Activated CD4-positive, alpha-beta T cell treated with anti-CD3 and anti-CD28 coated beads for 48 hours (primary cell): ENCODE measurements around the gene RNF145.
A peak's percentile ranks its signal among the peaks of the same experiment; 100 is the strongest.
"Not testable (repeated sequence)": the region's sequence is repeated elsewhere in the genome, so short reads cannot be mapped to it uniquely, and the experiment has no call there.

Experiments
- DNase-seq: peaks from one replicate; pipeline ENCODE4 v3.0.0-alpha.2; 2020

The RNF145 gene

GRCh38 chr5:159187719-159188118 lies 21.6 kb downstream of the RNF145 start:
- DNase-seq: no peak

- no peak for DNase-seq
Observed at GRCh38 chr5:159186319-159186718, 23.0 kb downstream of the RNF145 start.

- no peak for DNase-seq
Observed at GRCh38 chr5:159185773-159186172, 23.6 kb downstream of the RNF145 start.

GRCh38 chr5:159184858-159185381 lies 24.4 kb downstream of the RNF145 start:
- peak; percentile 60 for DNase-seq

DNA sequence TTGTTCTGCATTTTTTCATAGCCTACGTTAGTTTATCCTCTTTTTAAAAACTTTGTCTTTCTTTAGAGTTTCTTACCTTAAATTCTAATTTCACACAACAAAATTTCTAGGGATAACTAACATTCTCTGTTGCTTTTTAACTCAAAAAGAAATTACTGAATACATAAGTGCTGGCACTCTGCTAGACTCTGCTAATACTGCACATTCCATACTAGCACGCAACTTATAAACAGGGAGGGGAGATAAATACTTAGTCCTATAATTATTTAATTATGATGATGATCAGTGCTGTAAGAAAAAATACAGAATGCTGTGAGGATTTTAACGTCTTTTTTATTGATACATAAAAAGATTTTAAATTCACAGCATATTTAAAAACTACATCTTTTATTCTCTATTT lies 25.1 kb downstream of the RNF145 start:
- DNase-seq: no peak

- DNase-seq: no peak
Observed at GRCh38 chr5:159183247-159183646, 26.1 kb downstream of the RNF145 start.

GRCh38 chr5:159182691-159183090 lies 26.7 kb downstream of the RNF145 start:
- DNase-seq: no peak

GRCh38 chr5:159181651-159182050 lies 27.7 kb downstream of the RNF145 start:
- DNase-seq: no peak

GRCh38 chr5:159181152-159181551 lies 28.2 kb downstream of the RNF145 start:
- DNase-seq: no peak

- no peak for DNase-seq
Observed at GRCh38 chr5:159179529-159180305, 29.6 kb downstream of the RNF145 start.

DNA sequence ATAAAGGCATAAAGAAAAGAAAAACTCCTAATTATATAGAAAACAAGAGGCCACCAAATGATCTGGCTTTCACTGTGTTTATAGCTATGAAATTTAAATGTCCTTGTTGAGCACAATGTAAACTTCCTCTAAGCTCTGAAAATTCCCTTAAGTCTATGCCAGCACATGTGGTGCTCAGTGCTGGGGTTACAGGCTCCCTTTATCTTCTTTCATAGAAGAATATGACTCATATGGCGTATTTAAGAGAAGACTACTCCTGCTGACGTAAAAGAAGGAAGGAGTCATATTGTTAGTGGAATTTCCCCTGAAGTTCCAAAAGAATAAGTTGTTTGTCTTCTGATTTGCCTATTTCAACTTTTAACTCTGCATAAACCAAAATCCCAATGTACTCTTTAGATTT lies 30.4 kb downstream of the RNF145 start:
- DNase-seq: peak; percentile 45

DNA sequence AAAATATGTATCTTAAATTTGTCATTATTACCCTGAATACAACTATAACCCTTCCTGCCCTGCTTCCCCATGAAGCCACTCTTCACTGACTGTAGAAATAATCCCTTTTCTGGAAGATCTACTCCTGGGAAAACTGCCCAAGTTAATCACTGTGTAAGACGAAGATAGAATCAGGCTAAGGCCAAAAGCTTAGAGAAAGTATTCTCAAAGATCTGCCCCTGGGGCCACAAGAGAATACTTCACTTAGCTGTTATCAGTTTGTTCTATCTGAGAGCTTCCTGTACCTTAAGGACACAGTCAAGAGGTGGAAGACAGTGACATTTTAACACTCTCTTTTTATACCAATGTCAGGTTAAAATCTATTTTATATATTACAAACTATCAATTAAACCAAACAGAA lies 33.8 kb downstream of the RNF145 start:
- DNase-seq: no peak

GRCh38 chr5:159174511-159175168 lies 34.7 kb downstream of the RNF145 start:
- no peak for DNase-seq

DNA sequence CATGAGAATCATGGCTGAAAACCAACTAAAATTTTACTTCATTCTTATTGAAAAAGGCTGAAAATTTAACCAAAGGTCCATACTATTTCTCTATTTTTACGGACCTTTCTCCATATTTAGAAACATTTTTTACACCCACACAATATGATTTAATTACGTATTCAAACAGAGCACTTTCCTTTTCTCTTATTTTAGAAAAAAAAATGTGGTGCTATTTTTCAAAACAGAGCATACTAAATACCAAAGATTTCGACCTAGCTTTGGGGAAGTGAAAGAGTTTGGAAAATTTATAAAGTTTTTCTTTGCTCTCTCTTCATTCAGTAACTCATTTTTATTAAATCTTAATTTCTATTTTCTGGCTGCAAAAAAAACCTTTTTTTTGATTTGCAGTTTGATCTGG lies 38.1 kb downstream of the RNF145 start:
- no peak for DNase-seq

DNA sequence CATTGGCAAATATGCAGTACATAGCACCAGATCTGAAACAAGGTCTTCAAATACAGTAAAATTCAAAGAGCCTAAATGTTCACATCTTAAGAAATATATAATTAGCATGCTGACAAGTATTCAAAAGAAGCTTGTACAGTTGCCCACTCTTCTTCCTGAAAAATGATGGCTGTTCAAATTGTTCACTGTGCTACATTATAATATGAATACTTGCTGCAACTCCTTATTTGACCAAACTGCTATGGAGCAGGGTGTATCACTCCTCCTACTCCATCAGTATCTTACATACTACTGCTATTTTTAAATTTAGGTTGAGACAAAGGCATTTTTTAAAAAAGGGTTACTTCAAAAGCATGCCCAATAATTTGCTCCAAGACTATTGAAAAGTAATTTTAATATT lies 39.3 kb downstream of the RNF145 start:
- no peak for DNase-seq

DNA sequence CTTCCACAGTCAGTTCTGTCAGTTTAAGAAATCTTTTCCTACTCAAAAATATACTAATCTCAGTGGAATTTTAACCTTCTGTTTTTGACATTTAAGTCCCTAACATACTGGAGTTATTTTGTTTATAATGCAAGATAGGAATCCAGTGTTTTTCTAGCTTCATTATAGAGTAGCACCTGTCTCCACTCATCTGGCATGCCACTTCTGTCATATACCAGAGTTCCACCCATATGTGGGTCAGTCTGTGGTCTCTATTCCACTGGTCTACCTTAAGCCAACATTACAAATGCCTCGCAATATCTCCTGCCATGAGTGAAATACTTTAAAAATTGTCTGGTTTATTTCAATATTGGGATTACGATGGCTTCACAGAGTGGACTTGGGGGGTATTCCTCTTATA lies 42.9 kb downstream of the RNF145 start:
- no peak for DNase-seq

- no peak for DNase-seq
Observed at GRCh38 chr5:159163701-159164046, 45.7 kb downstream of the RNF145 start.

- DNase-seq: peak; percentile 18
Observed at GRCh38 chr5:159163027-159163700, 46.2 kb downstream of the RNF145 start.

DNA sequence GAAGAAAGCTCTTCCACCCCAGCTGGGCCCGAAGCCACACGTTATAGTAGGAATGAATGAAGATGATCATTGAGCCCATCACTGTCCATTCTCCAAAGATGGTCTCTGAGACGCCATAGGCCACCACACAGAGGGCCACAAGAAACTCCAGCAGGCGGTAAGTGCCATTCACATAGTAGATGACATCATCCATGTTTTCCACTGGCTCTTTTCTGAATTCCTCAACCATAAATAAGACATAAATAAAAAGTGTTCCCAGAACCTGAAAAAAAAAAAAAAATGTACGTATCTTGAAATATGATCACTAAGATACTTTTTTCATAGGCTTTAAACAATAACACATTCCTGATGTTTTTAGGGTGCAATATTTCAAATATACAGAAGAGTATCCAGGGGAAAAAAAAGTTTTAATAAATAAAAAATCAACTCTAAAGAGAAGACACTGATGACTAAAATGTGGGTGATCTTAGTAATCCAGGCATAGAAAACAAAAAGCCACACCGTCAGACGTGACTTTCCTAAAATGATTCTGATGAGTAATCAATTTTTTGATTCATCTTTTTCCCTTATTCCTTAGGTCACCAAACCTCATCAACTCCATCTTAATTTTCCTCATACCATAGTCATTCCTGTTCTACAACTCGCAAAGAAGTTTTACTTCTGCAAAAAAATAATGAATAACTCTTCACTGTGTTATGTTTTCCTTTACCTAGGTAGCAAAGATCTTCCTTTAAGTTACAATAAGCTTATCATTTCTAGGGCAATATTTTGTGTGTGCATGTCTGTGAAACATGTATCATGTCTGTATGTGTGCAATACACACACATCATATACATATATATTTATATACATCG lies 47.8 kb downstream of the RNF145 start:
- no peak for DNase-seq

DNA sequence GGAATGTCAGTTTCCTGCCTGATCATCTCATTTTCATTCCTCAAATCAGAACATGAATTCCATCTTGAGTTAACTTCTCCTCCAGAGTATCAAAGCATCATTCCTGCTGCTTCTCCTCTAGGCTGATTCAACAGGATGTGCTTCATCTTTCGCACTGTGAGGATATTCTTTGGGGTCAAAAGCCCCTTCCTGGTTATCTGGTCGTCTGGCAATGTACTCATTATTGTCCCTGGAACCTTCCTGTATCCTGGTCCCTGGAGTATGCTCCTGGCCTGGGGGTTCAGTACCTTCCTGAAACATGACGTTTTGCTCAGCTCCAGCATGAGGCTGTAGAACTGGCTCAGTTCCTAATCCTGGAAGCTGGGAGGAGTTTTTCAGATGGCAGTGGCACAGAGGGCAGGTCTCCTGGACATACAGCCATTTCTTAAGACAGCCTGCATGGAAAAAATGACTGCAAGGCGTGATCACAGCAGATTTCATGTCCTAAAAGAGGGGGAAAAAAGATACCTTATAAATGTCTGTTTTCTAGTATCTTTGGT lies 50.7 kb downstream of the RNF145 start:
- DNase-seq: not testable (repeated sequence)

DNA sequence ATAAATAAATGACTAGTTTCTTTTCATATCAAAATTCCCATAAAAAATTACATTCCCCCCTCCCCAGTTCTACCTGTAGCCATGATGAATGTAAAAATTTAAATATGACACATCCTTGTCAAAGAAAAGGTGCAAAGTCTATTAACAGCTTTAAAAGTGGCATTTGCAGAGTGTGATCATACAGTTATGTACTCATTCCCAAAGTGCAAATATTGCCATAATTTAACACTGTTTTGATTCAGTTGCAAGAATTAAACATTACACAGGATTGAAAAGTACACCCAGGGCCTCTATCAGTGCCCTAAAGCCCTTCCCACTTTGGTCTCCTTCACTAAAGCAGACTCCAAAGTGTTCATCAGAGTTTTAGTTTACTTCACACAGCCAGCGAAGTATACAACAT lies 51.8 kb downstream of the RNF145 start:
- no peak for DNase-seq

GRCh38 chr5:159156426-159157238 lies 52.7 kb downstream of the RNF145 start:
- DNase-seq: peak; percentile 17
